Lower leg skin (tissue), 3 donors: ENCODE data around the gene IL1R1.

Source experiments
- CTCF ChIP-seq, 3 donors: fragments of 450-650 bp; IDR thresholded peaks; one replicate each; pipeline ENCODE4 v1.5.1; 2016; ENCODE audit warnings: antibody characterized with exemption in 3 of 3, mild to moderate bottlenecking in 3 of 3, moderate library complexity in 2 of 3
- POLR2A ChIP-seq, 2 donors: fragments of 450-650 bp; IDR thresholded peaks; one replicate each; pipeline ENCODE4 v1.6.1; 2016 to 2017; ENCODE audit warnings: antibody characterized with exemption in 2 of 2, mild to moderate bottlenecking in 1 of 2, moderate library complexity in 1 of 2

DNA sequence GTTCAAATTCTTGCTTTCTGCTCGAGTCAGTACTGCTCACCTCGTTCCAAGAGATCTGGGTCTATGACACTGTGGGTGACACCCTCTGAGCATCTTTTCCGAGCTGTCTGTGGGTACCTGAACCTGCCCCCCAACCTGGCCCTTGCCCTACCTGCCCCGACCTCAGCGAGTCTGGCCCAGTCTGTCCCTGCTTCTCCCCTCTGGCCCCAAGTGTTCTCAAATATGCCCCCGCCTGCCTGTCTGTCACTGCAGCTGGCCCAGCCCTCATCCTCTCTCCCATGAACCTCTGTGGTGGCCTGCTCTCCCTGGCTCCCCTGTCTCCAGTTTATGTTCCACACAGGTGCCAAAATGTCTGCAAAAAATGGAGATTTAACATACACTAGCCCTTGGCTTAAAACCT is 11.8 kb downstream of the IL1R1 start:
- TF ChIP-seq POLR2A (IDR thresholded peaks at IDR 0.05) (no peak), CTCF (IDR thresholded peaks at IDR 0.05) (no peak)
